Prostate gland (tissue), 2 donors: ENCODE measurements around the gene PRRX1.

Source experiments
- POLR2A ChIP-seq: fragments of 450-650 bp; IDR thresholded peaks from one replicate; pipeline ENCODE4 v1.6.1; 2016; ENCODE audit warnings: antibody characterized with exemption, mild to moderate bottlenecking
- TF ChIP-seq, protein P1 (sequence below), 4 experiments: fragments of 200-600 bp in 2 of 4; fragments of 450-650 bp in 2 of 4; sonication (generic) in 2 of 4; IDR thresholded peaks; 1 replicate in 3 of 4; 2 replicates in 1 of 4; pipeline ENCODE4 v1.5.1; 2016 to 2019; ENCODE audit warnings: antibody characterized with exemption in 4 of 4, mild to moderate bottlenecking in 2 of 4, moderate library complexity in 2 of 4

DNA sequence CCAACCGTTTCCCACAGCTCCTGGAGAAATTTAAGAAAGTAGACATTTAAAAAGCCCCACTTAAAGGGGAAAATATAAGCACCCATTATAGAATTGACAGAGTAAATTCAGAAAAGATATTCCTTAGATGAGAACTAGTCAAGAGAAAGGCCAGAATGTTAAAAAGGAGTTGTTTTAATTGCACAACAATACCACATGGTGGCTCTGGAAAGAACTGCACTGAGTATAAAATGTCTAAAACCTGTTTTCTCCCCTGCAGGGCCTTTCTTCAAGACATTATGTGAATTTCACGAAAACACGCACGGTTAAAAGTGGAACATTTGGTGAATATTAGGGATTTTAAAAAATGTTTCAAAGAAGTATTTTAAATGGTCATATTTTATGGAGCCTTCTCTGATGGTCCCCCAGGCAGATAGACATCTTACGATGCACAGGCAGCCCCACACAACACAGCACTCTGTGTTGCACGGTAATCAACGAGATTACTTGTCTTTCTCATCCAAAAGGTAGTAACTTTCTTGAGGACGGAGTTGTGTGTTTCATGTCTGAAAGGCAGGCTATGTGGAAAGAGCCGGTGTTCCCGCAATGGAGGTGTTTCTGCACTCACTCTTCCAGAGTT, 101.9 kb downstream of the PRRX1 start:
- TF ChIP-seq, protein P1, sequence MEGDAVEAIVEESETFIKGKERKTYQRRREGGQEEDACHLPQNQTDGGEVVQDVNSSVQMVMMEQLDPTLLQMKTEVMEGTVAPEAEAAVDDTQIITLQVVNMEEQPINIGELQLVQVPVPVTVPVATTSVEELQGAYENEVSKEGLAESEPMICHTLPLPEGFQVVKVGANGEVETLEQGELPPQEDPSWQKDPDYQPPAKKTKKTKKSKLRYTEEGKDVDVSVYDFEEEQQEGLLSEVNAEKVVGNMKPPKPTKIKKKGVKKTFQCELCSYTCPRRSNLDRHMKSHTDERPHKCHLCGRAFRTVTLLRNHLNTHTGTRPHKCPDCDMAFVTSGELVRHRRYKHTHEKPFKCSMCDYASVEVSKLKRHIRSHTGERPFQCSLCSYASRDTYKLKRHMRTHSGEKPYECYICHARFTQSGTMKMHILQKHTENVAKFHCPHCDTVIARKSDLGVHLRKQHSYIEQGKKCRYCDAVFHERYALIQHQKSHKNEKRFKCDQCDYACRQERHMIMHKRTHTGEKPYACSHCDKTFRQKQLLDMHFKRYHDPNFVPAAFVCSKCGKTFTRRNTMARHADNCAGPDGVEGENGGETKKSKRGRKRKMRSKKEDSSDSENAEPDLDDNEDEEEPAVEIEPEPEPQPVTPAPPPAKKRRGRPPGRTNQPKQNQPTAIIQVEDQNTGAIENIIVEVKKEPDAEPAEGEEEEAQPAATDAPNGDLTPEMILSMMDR (IDR thresholded peaks at IDR 0.05) = peak in 3 of 4 experiments; percentile 9 to 52 (median 46)
- TF ChIP-seq POLR2A = no peak
